ENCODE data around the gene ASB10.

The ASB10 gene

DNA sequence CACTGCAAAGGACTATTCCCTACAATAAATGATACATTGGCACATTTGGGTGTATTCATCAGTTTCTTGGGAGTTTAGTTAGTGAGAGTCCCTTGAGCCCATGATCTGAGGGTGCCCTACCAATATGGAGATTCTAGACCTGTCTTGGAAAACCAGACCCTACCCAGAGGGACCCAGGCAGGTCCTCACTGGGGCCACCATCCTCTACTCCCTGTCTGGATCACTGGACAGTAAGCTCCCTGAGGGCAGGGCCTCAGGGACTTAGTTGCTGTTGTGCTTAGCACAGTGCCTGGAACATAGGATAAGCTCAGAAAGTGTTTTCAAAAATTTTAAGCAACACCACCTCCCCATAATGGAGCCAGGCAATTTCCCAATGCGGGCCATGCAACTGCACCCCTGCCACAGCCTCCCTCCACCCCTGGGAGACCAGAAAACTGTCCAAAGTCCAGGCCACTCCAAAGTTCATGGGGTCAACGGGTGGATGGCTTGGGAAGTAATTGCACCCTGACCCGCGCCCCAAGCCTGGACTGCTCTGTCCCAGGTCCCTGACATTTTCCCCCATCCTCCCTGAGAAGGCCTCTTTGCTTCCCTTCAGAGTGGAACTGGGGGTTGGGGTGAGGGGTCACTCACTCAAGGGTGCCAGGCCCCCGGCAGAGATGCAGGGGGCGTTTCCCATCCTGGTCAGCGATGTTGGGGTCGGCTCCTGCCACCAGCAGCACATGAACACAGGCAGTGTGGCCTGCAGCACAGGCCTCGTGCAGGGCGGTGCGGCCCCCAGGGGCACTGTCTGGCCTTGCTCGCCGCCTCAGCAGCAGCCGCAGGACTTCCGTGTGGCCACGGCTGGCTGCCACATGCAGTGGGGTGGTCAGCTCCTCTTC lies 1.0 kb downstream of the ASB10 start:
- FAIRE-seq, result no peak

DNA sequence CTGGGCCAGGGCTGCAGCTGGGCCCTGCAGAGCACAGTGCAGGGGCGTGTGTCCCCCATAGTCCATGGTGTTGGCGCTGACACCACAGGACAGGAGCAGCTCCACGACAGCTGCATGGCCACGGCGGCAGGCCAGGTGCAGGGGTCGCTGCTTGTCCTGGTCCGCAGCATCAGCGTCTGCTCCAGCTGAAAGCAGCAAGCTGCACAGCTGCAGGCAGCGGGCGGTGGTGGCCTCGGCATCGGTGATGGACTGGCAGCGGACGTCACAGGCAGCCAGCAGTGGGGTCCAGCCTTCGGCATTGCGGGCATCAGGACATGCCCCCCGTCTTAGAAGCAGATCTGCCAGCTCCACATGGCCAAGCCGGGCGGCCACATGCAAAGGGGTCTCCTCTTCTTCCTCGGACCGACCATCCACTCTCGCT lies 6.0 kb downstream of the ASB10 start:
- FAIRE-seq, result no peak

GRCh38 chr7:151179946-151180345 lies 7.1 kb downstream of the ASB10 start:
- FAIRE-seq, result no peak

DNA sequence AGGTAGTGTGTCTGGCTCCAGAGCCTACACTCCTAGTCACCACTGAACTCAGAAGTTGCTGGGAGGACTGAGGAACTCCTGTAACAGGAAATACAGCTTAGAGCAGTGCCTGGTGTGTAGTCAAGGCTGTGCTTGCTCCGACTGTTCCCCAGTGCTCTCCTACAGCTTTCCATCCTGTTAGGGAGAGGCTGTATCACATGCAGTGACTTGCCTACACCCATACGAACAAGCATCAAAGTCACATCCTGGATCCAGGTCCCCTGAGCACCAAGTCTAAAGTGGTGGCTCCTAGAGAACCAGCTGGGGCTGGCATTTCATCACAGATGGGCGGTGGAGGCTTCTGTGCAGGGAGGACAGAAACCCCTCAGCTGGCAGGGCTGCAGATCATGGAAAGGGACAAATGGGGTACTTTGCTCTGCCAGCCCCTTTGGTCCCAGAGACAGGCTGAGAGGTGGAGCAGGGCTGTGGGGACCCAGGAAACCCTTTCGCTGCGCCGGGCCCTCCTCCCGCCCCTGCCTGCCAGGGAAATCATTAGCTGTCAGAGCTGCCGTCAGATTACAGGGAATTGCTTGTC lies 7.7 kb downstream of the ASB10 start:
- FAIRE-seq, result no peak

GRCh38 chr7:151178831-151179230 lies 8.2 kb downstream of the ASB10 start:
- FAIRE-seq, result no peak

DNA sequence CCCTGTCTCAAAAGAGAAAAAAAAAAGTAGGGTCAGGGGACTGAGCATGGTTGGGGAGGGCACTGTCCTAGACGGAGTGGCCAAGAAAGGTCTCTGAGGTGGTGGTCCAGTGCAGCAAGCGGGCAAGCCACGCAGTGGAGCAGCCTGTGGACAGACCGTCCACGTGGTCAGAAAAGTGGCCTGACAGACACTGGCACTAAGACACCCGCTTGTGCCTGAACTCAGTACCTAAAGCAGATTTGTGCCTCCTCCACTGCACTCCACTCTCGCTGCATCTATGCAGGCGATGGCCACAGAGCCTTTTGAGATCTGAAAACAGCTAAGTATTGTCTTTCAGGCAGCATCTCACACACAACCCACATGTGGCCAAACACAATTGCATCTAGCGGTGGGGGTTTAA lies 8.8 kb downstream of the ASB10 start:
- no peak for FAIRE-seq

DNA sequence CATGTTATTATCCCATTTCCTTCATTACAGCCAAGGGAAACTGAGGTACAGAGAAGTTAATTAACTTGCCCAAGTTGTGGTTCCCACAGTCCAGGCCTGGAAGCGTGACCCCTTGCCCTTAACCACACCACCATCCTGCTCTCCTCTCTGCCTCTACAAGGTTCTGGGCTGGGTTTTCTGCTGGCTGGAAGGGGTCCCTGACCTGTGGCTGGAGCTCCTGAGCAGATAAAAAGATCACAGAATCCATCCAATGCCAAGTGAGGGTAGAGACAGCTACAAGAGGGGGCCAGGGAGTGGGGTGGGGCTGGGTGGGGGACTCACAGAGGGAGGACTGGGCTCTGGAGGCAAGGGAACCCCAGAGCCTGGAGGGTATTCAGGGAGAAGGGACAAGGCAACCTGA lies 9.7 kb downstream of the ASB10 start:
- no peak for FAIRE-seq

DNA sequence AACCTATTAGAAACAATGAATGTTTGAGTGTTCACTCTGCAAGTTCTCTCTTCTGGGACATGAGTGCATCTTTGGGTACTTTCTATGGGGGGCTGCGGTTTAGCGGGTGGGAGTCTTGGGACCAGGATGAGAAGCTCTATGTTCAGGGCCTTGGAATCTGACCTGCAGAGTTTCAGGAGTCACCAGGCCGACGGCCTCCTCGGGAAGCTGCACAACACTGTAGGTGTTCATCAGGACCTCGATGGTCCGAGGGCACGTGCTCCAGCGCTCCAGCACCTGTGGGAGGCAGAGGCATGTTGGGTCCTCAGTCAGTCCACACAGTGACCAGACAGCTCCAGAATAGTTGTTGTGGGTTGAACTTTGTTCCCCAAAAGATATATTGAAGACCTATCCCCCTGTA lies 10.6 kb downstream of the ASB10 start:
- no peak for FAIRE-seq

GRCh38 chr7:151175793-151176311 lies 11.2 kb downstream of the ASB10 start:
- no peak for FAIRE-seq

GRCh38 chr7:151175047-151175792 lies 11.8 kb downstream of the ASB10 start:
- no peak for FAIRE-seq

DNA sequence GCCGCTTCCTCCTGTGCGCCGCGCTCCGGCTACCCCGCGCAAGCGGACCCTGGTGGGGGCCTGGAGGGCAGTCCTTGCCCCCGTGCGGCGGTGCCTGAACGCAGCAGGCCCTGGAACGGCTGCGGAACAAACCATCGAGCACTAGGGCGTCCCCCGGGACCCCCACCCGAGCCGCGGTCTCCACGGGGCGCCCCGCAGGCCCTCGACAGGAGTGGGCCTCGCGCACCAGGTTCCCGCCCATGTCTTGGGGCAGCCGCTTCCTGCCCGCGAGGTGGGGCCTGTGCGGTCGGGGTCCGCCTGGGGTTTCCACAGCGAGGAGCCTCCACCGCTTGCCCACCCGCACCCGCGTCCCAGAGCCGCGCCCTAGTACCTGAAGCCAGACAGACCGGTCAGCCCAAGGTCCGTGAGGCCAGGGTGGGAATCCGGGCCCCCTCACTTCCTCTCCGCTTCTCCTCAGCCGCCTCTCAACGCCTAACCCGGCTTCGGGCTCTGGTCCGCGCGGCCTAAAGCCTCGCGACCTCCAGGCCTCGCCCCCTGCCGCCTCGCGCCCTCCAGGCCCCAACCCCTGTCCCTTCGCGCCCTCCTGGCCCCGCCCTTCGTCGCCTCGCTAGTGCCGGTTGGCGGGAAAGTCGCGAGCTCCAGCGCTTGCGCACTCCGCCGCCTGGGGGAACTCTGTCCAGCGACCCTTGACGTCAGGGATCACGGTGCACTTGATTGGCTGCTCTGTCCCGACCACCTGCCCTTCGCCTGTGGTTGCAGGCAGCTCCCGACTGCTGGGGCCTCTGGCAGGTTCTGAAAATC lies 12.6 kb downstream of the ASB10 start:
- FAIRE-seq, result no peak

GRCh38 chr7:151173386-151174245 lies 13.4 kb downstream of the ASB10 start:
- no peak for FAIRE-seq

- FAIRE-seq, result peak; percentile 87
These were observed 14.5 kb downstream of the ASB10 start for GRCh38 chr7:151172273-151173141.

DNA sequence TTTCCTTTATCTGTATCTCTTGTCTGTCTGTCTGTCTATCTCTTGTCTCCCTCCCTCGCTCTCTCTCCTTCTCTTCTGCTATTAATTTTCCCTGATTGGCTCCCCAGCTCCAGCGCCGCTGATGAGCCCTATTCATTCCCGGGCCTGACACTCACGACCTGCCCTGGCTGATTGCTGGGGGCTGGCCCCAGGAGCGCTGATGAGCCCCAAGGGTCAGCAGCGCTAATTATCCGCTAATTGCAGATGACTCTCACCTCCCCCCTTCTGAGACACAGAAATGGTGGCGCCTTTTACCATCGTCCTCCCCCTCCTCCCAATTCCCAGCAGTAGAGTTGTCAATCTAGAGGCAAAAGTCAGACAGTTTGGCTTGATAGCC lies 18.3 kb downstream of the ASB10 start:
- no peak for FAIRE-seq

GRCh38 chr7:151168003-151168786 lies 18.9 kb downstream of the ASB10 start:
- FAIRE-seq, result no peak

DNA sequence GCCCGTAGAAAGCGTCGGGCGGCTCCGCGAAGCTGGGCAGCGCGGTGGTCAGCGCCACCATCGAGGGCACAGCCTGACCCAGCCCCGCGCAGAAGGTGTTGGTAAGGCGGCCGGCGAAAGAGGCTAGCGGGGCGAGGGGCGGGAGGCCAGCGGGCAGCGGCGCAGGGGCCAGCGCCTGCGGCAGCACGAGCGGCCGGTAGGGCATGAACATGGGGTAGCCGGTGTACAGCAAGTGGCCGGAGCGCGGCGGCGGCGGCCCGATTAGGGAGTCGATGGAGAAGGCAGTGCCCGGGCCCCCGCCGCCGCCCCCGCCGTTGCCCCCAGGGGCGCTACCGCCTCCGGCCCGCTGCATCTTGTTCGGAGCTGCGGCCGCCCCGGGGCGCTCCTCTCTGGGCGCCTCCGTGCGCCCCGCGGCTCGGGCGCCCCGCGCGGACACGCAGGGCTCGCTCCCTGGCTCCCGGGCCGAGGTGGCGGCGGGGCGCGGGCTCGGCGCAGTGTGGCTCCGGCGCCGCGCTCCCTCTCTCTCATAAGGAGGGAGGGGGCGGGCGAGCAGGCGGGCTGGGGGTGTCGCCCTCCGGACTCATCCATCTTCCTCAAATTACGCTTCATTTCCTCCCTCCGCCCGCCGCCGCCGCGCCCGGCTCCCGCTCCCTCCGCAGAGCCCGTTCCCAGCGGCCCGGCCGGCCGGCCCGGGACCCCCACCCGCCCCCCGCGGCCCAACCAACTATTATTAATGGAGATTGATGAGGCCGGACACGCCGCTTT lies 19.7 kb downstream of the ASB10 start, which contains the start of gene GBX1:
Gene GBX1 (minus strand): TSS at position 498 of the 765 bp plus-strand sequence. CDS start 146 bp downstream, at position 352.
- no peak for FAIRE-seq

- FAIRE-seq, result no peak
These were observed 20.3 kb downstream of the ASB10 start for GRCh38 chr7:151166629-151167196.

- FAIRE-seq, result no peak
These were observed 25.3 kb downstream of the ASB10 start for GRCh38 chr7:151161757-151162156.

Data from A204.1 (cell line).